C4-2B (cell line): ENCODE data around the gene CENPP.

Source experiments
- ZFX ChIP-seq: fragments of 450-650 bp; IDR thresholded peaks from 2 replicates; pipeline ENCODE4 v1.6.1; 2017
- TF ChIP-seq, protein P1 (sequence below): fragments of 450-650 bp; conservative IDR thresholded peaks from 2 replicates; pipeline ENCODE4 v1.5.1; 2017; ENCODE audit warnings: mild to moderate bottlenecking

- TF ChIP-seq, protein P1, sequence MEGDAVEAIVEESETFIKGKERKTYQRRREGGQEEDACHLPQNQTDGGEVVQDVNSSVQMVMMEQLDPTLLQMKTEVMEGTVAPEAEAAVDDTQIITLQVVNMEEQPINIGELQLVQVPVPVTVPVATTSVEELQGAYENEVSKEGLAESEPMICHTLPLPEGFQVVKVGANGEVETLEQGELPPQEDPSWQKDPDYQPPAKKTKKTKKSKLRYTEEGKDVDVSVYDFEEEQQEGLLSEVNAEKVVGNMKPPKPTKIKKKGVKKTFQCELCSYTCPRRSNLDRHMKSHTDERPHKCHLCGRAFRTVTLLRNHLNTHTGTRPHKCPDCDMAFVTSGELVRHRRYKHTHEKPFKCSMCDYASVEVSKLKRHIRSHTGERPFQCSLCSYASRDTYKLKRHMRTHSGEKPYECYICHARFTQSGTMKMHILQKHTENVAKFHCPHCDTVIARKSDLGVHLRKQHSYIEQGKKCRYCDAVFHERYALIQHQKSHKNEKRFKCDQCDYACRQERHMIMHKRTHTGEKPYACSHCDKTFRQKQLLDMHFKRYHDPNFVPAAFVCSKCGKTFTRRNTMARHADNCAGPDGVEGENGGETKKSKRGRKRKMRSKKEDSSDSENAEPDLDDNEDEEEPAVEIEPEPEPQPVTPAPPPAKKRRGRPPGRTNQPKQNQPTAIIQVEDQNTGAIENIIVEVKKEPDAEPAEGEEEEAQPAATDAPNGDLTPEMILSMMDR: no peak
- TF ChIP-seq ZFX: no peak
Measured at GRCh38 chr9:92527291-92527828, 201.6 kb downstream of the CENPP start.
